ENCODE measurements around the gene ITGB1. TPM values are rescaled to one million over a fixed set of nuclear protein-coding genes. Genes with fewer than 3 reads are reported as not detected.
"Not testable (repeated sequence)": the region's sequence is repeated elsewhere in the genome, so short reads cannot be mapped to it uniquely, and the experiment has no call there.

ITGB1 gene
- total and polyA plus RNA-seq, 12 donors = 93.3 to 803 (median 331) TPM

DNA sequence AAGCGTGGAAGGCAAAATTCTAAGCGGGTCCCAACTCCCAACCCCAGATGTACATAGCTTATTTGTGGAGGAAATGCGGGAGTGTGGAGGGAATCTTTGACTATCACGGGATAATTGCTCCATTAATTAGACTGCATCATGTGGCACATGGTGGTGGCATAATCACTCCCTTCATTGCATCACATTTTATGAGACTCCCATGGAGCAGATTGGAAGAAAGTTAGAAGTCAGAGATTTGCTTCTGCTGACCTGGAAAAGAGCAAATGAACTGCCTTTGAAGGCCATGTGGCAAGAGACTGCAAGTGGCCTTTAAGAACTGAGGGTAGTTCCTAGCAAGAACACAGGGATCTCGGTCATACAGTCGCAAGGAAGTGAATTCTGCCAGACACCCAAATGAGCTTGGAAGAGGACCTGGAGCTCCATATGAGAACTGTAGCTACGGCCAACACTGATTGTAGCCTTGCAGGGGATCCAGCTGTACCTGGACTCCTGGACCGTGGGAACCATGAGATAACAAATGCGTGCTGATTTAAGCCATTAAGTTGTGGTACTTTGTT lies 37.1 kb upstream of the ITGB1 start:
- TF ChIP-seq CTCF (IDR thresholded peaks at IDR 0.05) (no peak), POLR2A (IDR thresholded peaks at IDR 0.05) (no peak)
- no peak for DNase-seq
- Histone ChIP-seq H3K27me3 (no peaks in the 10 kb centered on the region), H3K36me3 (replicated peaks in 1 of 2) (no peaks in the 10 kb centered on the region), H3K4me1 (replicated peaks in 1 of 2) (no peaks in the 10 kb centered on the region), H3K9me3 (replicated peaks in 1 of 3) (no peaks in the 10 kb centered on the region), H3K27ac (no peak overlapping the region), H3K4me3 (no peak overlapping the region)
- intact Hi-C loops (cut with DNase I) = no loop called here
- 83 to 89% (median 87%) methylated on average over 9 of the region's 9 CpGs for WGBS, 4 donors

DNA sequence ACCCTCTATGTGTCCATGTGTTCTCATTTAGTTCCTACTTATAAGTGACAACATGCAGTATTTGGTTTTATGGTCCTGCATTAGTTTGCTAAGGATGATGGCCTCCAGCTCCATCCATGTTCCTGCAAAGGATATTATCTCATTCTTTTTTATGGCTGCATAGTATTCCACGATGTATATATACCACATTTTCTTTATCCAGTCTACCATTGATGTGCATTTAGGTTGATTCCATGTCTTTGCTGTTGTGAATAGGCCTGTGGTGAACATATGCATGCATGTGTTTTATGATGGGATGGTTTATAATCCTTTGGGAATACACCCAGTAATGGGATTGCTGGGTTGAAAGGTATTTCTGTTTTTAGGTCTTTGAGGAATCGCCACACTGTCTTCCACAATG lies 36.6 kb upstream of the ITGB1 start:
- H3K36me3 ChIP-seq (replicated peaks in 1 of 2); intact Hi-C loops (cut with DNase I); H3K4me1 ChIP-seq (replicated peaks in 1 of 2); H3K9me3 ChIP-seq (replicated peaks in 1 of 3); H3K27me3 ChIP-seq; H3K27ac ChIP-seq; DNase-seq; H3K4me3 ChIP-seq: not testable (repeated sequence)
- WGBS, 4 donors = 82 to 95% (median 90%) methylated on average over 2 of the region's 2 CpGs

GRCh38 chr10:32992310-32992709 lies 34.3 kb upstream of the ITGB1 start:
- intact Hi-C loops (cut with DNase I); H3K4me3 ChIP-seq; H3K4me1 ChIP-seq (replicated peaks in 1 of 2); DNase-seq; H3K27ac ChIP-seq; H3K36me3 ChIP-seq (replicated peaks in 1 of 2); H3K9me3 ChIP-seq (replicated peaks in 1 of 3); H3K27me3 ChIP-seq: not testable (repeated sequence)
- WGBS, 4 donors = 92 to 98% (median 94%) methylated on average over 4 of the region's 4 CpGs

DNA sequence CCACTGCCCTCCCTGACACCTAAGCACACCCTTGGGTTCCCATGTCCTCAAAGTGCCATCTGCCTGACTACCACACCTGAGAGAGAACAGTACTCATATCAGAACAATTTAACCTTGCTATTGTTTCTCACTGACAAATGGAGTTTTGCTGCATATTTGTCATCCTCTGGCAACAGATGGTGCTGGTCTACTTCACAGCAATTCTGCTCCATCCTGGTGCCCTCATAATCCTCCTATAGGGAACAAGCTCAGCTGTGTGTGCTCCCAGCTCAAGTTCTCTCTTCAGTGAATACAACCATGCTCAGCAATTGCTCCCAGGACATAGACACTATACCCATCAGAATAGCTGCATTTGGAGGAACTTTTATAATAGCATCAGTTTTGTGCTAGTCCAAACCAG lies 32.8 kb upstream of the ITGB1 start:
- Histone ChIP-seq H3K9me3 (replicated peaks in 1 of 3) (no peaks in the 10 kb centered on the region), H3K27ac (no peak overlapping the region), H3K27me3 (no peaks in the 10 kb centered on the region), H3K4me3 (no peak overlapping the region), H3K4me1 (replicated peaks in 1 of 2) (peaks cover 0 to 3% of the 10 kb centered on the region in 2 donors), H3K36me3 (replicated peaks in 1 of 2) (no peaks in the 10 kb centered on the region)
- DNase-seq = no peak
- TF ChIP-seq POLR2A (IDR thresholded peaks at IDR 0.05) = no peak
- TF ChIP-seq CTCF (IDR thresholded peaks at IDR 0.05) = no peak
- intact Hi-C loops (cut with DNase I) = no loop called here

DNA sequence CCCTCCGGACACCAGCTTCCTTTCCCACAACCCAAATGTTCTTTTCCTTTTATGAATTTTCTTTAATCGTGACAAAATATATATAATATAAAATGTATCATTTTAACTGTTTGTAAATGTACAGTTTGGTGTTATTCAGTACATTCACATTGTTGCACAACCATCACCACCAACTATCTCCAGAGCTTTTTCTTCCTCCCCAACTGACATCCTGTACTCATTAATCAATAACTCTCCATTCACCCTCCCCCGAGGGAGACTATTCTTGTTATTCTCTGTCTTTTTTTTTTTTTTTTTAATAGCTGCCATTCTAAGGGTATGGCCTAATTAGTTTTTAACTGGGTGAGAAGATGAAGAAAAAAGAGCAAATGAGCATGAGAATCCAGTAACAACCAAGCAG lies 30.6 kb upstream of the ITGB1 start:
- no peak for DNase-seq
- 56 to 67% (median 63%) methylated on average over 3 of the region's 3 CpGs for WGBS, 4 donors
- intact Hi-C loops (cut with DNase I) = no loop called here
- H3K27ac ChIP-seq = no peak overlapping the region
- no peaks in the 10 kb centered on the region for H3K27me3 ChIP-seq
- no peak overlapping the region for H3K4me3 ChIP-seq
- H3K36me3 ChIP-seq (replicated peaks in 1 of 2) = no peaks in the 10 kb centered on the region
- H3K9me3 ChIP-seq (replicated peaks in 1 of 3) = no peaks in the 10 kb centered on the region
- peaks cover 3 to 6% of the 10 kb centered on the region in 2 donors for H3K4me1 ChIP-seq (replicated peaks in 1 of 2)
- TF ChIP-seq CTCF (IDR thresholded peaks at IDR 0.05) (no peak), POLR2A (IDR thresholded peaks at IDR 0.05) (no peak)
